SK-N-SH (cell line): ENCODE measurements around the gene GJB3. TPM values are rescaled to one million over a fixed set of nuclear protein-coding genes. Genes with fewer than 3 reads are reported as not detected.

Experiments used
- CTCF ChIA-PET: fragments of 300-600, 350-600 bp; formaldehyde crosslinking; extraction: SDS; loops from one replicate; lab custom pipeline; 2021; lab: Yijun Ruan, JAX
- POLR2A ChIA-PET: fragments of 350-600 bp; sonication (Branson Sonifier 250); formaldehyde crosslinking; extraction: SDS; loops from one replicate; lab custom pipeline; 2020; ENCODE audit warnings: antibody characterized with exemption, inconsistent platforms; lab: Yijun Ruan, JAX
- DNase-seq: peaks from one replicate; pipeline ENCODE4 v3.0.0; 2012
- H2AFZ ChIP-seq: fragments of 200-600 bp; sonication (generic); 2 replicates; pipeline ENCODE4 v1.8.1; 2016; ENCODE audit warnings: antibody characterized with exemption, mild to moderate bottlenecking, low read depth
- H3F3A ChIP-seq: fragments of 200-600 bp; sonication (generic); replicated peaks from 2 replicates; pipeline ENCODE3; 2016; ENCODE audit warnings: antibody characterized with exemption, mild to moderate bottlenecking; ENCODE audit not compliant: insufficient read depth
- H3K27ac ChIP-seq, 2 experiments: fragments of 200-500 bp in 1 of 2; fragments of 200-600 bp in 1 of 2; sonication (Bioruptor generic) in 1 of 2; sonication (generic), shearing (Covaris generic) in 1 of 2; 2 replicates each; pipeline versions ENCODE4 v1.5.1 to v1.6.1; 2014 to 2016; ENCODE audit warnings: low read depth in 2 of 2, inconsistent platforms in 1 of 2, low read length in 1 of 2, mild to moderate bottlenecking in 1 of 2, mixed read lengths in 1 of 2
- H3K27me3 ChIP-seq: fragments of 200-600 bp; sonication (generic), shearing (Covaris generic); 2 replicates; pipeline ENCODE4 v1.6.1; 2016; ENCODE audit warnings: mixed run types; ENCODE audit not compliant: insufficient read depth
- H3K36me3 ChIP-seq, 2 experiments: fragments of 200-500 bp in 1 of 2; fragments of 200-600 bp in 1 of 2; sonication (Bioruptor generic) in 1 of 2; sonication (generic) in 1 of 2; replicated peaks in 1 of 2; 2 replicates each; pipeline versions ENCODE3 to v1.5.1; 2014 to 2016; ENCODE audit warnings: low read length in 1 of 2, mild to moderate bottlenecking in 1 of 2; ENCODE audit not compliant: insufficient read depth in 2 of 2, control insufficient read depth in 1 of 2
- H3K4me1 ChIP-seq, 2 experiments: fragments of 200-500 bp in 1 of 2; fragments of 200-600 bp in 1 of 2; sonication (Bioruptor generic) in 1 of 2; sonication (generic), shearing (Covaris generic) in 1 of 2; 2 replicates each; pipeline versions ENCODE4 v1.5.1 to v1.6.1; 2014 to 2016; ENCODE audit warnings: low read depth in 1 of 2, low read length in 1 of 2, mixed run types in 1 of 2; ENCODE audit not compliant: insufficient read depth in 2 of 2, control insufficient read depth in 1 of 2
- H3K4me2 ChIP-seq: fragments of 200-600 bp; sonication (generic), shearing (Covaris generic); 2 replicates; pipeline ENCODE4 v1.6.1; 2017; ENCODE audit warnings: mixed run types
- H3K4me3 ChIP-seq, 2 experiments: fragments of 200-500 bp in 1 of 2; fragments of 200-600 bp in 1 of 2; sonication (Bioruptor generic) in 1 of 2; sonication (generic), shearing (Covaris generic) in 1 of 2; 2 replicates each; pipeline versions ENCODE4 v1.5.1 to v1.8.1; 2014 to 2016; ENCODE audit warnings: low read depth in 2 of 2, inconsistent platforms in 1 of 2, low read length in 1 of 2, mild to moderate bottlenecking in 1 of 2, mixed read lengths in 1 of 2, moderate library complexity in 1 of 2
- H3K79me2 ChIP-seq: fragments of 200-600 bp; sonication (generic); 2 replicates; pipeline ENCODE4 v1.8.1; 2017; ENCODE audit warnings: mild to moderate bottlenecking; ENCODE audit not compliant: insufficient read depth
- H3K9ac ChIP-seq: fragments of 200-600 bp; sonication (generic); 2 replicates; pipeline ENCODE4 v1.6.1; 2017; ENCODE audit warnings: mixed run types
- H3K9me2 ChIP-seq: fragments of 200-600 bp; sonication (generic); 2 replicates; pipeline ENCODE4 v1.6.1; 2017; ENCODE audit warnings: mixed run types
- H3K9me3 ChIP-seq: fragments of 200-600 bp; sonication (generic); 2 replicates; pipeline ENCODE4 v1.6.1; 2017; ENCODE audit warnings: mixed run types, mild to moderate bottlenecking, moderate library complexity
- H4K20me1 ChIP-seq: fragments of 200-600 bp; sonication (generic); 2 replicates; pipeline ENCODE4 v1.6.1; 2017; ENCODE audit warnings: mild to moderate bottlenecking, mixed run types; ENCODE audit not compliant: insufficient read depth
- CHD2 ChIP-seq: fragments of 150-350 bp; IDR thresholded peaks from 2 replicates; pipeline ENCODE4 v1.6.1; 2018; ENCODE audit warnings: low read length; ENCODE audit not compliant: partially characterized antibody
- EZH2phosphoT487 ChIP-seq: fragments of 200-600 bp; sonication (generic); IDR thresholded peaks from 2 replicates; pipeline ENCODE4 v1.6.1; 2017; ENCODE audit warnings: low read depth, mixed run types, mild to moderate bottlenecking, antibody characterized with exemption, moderate library complexity, borderline replicate concordance
- FOSL2 ChIP-seq: IDR thresholded peaks from 2 replicates; pipeline ENCODE4 v1.4.0; 2012; ENCODE audit warnings: low read depth, mild to moderate bottlenecking, moderate library complexity, borderline replicate concordance
- FOXJ3 ChIP-seq: sonication (generic); formaldehyde crosslinking; IDR thresholded peaks from 2 replicates; pipeline ENCODE4 v1.5.1; 2020; ENCODE audit warnings: mild to moderate bottlenecking, missing genetic modification reagents
- FOXM1 ChIP-seq: IDR thresholded peaks from 2 replicates; pipeline ENCODE4 v1.4.0; 2012; ENCODE audit warnings: low read depth, mild to moderate bottlenecking
- GATA2 ChIP-seq: sonication (generic); formaldehyde crosslinking; IDR thresholded peaks from 2 replicates; pipeline ENCODE4 v1.5.0; 2020; ENCODE audit warnings: mild to moderate bottlenecking, missing genetic modification reagents
- JUND ChIP-seq: IDR thresholded peaks from 2 replicates; pipeline ENCODE4 v1.4.0; 2012
- MEF2A ChIP-seq: IDR thresholded peaks from 2 replicates; pipeline ENCODE4 v1.4.0; 2012; ENCODE audit warnings: low read depth, borderline replicate concordance
- RAD21 ChIP-seq: IDR thresholded peaks from 2 replicates; pipeline ENCODE4 v1.6.1; 2012; ENCODE audit warnings: mild to moderate bottlenecking, low read length
- SIN3A ChIP-seq: IDR thresholded peaks from 2 replicates; pipeline ENCODE4 v1.6.1; 2012; ENCODE audit warnings: low read depth, mild to moderate bottlenecking, low read length, moderate library complexity, borderline replicate concordance
- TEAD4 ChIP-seq: IDR thresholded peaks from 2 replicates; pipeline ENCODE4 v1.4.0; 2012; ENCODE audit warnings: mild to moderate bottlenecking, borderline replicate concordance; ENCODE audit not compliant: insufficient read depth
- WGBS: methylation state at CpG from one replicate; pipeline ENCODE4 v1.1.6; 2017; ENCODE audit warnings: low lambda C conversion rate; 5-methylcytosine and 5-hydroxymethylcytosine counted together
- polyA plus RNA-seq, 3 experiments: library from polyadenylated mRNA; depleted of rRNA; stranded (reverse); fragments of >200 nt; gene quantifications; 2 replicates each; pipeline ENCODE4 v1.2.3, GENCODE V29; 2012
- TF ChIP-seq, protein P1 (sequence below): fragments of 150-350 bp; IDR thresholded peaks from 2 replicates; pipeline ENCODE4 v1.6.1; 2017; ENCODE audit warnings: antibody characterized with exemption, low read length, low read depth, borderline replicate concordance
- TF ChIP-seq, protein P2 (sequence below): IDR thresholded peaks from 2 replicates; pipeline ENCODE4 v1.4.0; 2012; ENCODE audit warnings: low read depth, borderline replicate concordance
- TF ChIP-seq, protein P3 (sequence below): IDR thresholded peaks from 2 replicates; pipeline ENCODE4 v1.4.0; 2012; ENCODE audit warnings: low read depth
- TF ChIP-seq, protein P4 (sequence below): fragments of 150-350 bp; IDR thresholded peaks from 2 replicates; pipeline ENCODE4 v1.6.1; 2016; ENCODE audit warnings: mild to moderate bottlenecking, low read depth, low read length
- TF ChIP-seq, protein P5 (sequence below): IDR thresholded peaks from 2 replicates; pipeline ENCODE4; 2012

Gene GJB3
- polyA plus RNA-seq, 1 of the 3 experiments (the other 2 are of a cell fraction): not detected

DNA sequence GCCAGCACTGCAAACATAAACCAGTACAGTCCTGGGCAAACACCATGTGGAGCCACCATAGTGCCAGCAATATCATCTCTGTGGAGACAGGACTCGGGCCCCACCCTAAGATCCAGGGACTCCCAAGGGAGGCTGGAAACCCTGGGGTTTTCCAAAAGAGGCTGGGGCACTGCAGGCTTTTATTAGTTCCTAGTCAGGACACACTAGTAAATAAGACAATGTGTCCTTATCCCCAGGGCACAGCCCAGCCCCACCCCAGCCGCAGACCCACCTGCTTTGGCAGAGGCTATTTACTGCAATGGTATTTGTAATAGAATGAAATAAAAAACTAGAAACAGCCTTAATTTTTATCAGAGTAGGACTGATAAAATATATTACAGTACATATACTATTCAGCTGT lies 486 bp upstream of the GJB3 start:
- ChIA-PET CTCF (interaction anchor here (0.8 to 2.3 kb wide), 4 partner anchors 9 to 1147 kb away, joined by 3 to 12 read pairs (median 5); partner anchors contain the start of gene SMIM12), POLR2A (no interaction called here)
- Histone ChIP-seq H3K36me3 (no peaks in the 10 kb centered on the region), H3K27me3 (peaks cover 32% of the 10 kb centered on the region), H3K4me1 (peaks cover 0 to 4% of the 10 kb centered on the region in 2 experiments; a peak in 1 of 4 replicates), H3K27ac (no peak overlapping the region), H3K4me2 (no peak overlapping the region), H3F3A (no peaks in the 10 kb centered on the region), H3K4me3 (no peak overlapping the region), H3K9me2 (no peaks in the 10 kb centered on the region), H3K79me2 (no peaks in the 10 kb centered on the region), H2AFZ (no peak overlapping the region), H4K20me1 (no peaks in the 10 kb centered on the region), H3K9ac (no peak overlapping the region), H3K9me3 (no peaks in the 10 kb centered on the region)
- TF ChIP-seq TEAD4 (no peak), GATA2 (CRISPR knock-in tag) (no peak)
- TF ChIP-seq, protein P1, sequence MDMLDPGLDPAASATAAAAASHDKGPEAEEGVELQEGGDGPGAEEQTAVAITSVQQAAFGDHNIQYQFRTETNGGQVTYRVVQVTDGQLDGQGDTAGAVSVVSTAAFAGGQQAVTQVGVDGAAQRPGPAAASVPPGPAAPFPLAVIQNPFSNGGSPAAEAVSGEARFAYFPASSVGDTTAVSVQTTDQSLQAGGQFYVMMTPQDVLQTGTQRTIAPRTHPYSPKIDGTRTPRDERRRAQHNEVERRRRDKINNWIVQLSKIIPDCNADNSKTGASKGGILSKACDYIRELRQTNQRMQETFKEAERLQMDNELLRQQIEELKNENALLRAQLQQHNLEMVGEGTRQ: no peak
- TF ChIP-seq, protein P2, sequence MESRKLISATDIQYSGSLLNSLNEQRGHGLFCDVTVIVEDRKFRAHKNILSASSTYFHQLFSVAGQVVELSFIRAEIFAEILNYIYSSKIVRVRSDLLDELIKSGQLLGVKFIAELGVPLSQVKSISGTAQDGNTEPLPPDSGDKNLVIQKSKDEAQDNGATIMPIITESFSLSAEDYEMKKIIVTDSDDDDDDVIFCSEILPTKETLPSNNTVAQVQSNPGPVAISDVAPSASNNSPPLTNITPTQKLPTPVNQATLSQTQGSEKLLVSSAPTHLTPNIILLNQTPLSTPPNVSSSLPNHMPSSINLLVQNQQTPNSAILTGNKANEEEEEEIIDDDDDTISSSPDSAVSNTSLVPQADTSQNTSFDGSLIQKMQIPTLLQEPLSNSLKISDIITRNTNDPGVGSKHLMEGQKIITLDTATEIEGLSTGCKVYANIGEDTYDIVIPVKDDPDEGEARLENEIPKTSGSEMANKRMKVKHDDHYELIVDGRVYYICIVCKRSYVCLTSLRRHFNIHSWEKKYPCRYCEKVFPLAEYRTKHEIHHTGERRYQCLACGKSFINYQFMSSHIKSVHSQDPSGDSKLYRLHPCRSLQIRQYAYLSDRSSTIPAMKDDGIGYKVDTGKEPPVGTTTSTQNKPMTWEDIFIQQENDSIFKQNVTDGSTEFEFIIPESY: no peak
- TF ChIP-seq, protein P3, sequence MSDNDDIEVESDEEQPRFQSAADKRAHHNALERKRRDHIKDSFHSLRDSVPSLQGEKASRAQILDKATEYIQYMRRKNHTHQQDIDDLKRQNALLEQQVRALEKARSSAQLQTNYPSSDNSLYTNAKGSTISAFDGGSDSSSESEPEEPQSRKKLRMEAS: no peak
- WGBS: 96% methylated on average over 2 of the region's 2 CpGs
- DNase-seq: no peak

DNA sequence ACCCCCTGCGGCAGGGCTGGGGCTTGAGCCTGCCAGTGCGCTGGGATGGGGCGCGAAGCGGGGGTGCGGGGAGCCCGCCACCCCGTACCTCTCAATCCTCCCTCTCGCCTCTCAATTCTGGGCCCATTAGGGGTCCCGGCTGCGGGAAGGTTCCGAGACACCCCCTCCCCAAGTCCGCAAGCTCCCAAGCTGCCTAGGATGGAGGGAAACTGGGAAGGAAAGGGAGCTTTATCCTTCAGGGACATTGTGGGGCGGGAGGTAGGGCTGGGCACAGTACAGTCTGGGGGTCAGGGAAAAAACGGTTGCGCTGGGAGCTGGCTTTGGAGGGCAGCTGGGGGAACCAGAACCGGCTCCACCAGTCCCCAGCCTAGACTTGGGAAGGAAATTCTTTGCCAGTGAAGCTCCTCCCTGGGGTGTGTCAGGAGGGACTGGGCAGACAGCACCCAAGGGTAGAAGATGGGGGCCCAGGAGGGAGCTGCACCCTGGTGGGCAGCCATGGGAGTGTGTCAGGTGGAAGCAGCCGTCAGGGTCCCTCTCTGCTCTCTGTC lies 904 bp downstream of the GJB3 start:
- WGBS: 53% methylated on average over 6 of the region's 18 CpGs
- H3K9ac ChIP-seq: no peak overlapping the region
- peaks cover 0 to 6% of the 10 kb centered on the region in 2 experiments; a peak in 1 of 4 replicates for H3K4me1 ChIP-seq
- no peak for DNase-seq
- H2AFZ ChIP-seq: no peak overlapping the region
- H4K20me1 ChIP-seq: no peaks in the 10 kb centered on the region
- no peak overlapping the region for H3K27ac ChIP-seq
- no peaks in the 10 kb centered on the region for H3K36me3 ChIP-seq
- ChIA-PET POLR2A (no interaction called here), CTCF (interaction anchor here (0.7 to 2.3 kb wide), 7 partner anchors 9 to 102 kb away, joined by 3 to 12 read pairs (median 3); partner anchors contain the start of gene SMIM12)
- H3K9me3 ChIP-seq: no peaks in the 10 kb centered on the region
- no peaks in the 10 kb centered on the region for H3F3A ChIP-seq
- peaks cover 32% of the 10 kb centered on the region for H3K27me3 ChIP-seq
- H3K4me3 ChIP-seq: peak overlapping the region in 1 of 2 experiments; percentile 23; a peak in 1 of 4 replicates
- H3K4me2 ChIP-seq: no peak overlapping the region
- H3K9me2 ChIP-seq: no peaks in the 10 kb centered on the region
- TF ChIP-seq, protein P4, sequence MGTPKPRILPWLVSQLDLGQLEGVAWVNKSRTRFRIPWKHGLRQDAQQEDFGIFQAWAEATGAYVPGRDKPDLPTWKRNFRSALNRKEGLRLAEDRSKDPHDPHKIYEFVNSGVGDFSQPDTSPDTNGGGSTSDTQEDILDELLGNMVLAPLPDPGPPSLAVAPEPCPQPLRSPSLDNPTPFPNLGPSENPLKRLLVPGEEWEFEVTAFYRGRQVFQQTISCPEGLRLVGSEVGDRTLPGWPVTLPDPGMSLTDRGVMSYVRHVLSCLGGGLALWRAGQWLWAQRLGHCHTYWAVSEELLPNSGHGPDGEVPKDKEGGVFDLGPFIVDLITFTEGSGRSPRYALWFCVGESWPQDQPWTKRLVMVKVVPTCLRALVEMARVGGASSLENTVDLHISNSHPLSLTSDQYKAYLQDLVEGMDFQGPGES: no peak
- TF ChIP-seq CHD2: no peak
- TF ChIP-seq, protein P5, sequence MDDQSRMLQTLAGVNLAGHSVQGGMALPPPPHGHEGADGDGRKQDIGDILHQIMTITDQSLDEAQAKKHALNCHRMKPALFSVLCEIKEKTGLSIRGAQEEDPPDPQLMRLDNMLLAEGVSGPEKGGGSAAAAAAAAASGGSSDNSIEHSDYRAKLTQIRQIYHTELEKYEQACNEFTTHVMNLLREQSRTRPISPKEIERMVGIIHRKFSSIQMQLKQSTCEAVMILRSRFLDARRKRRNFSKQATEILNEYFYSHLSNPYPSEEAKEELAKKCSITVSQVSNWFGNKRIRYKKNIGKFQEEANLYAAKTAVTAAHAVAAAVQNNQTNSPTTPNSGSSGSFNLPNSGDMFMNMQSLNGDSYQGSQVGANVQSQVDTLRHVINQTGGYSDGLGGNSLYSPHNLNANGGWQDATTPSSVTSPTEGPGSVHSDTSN: no peak
- no peak for TF ChIP-seq SIN3A
- TF ChIP-seq MEF2A: no peak
- no peak for TF ChIP-seq FOXJ3 (CRISPR knock-in tag)
- no peak for TF ChIP-seq EZH2phosphoT487
- TF ChIP-seq RAD21: no peak
- TF ChIP-seq FOXM1: no peak
- no peak for TF ChIP-seq JUND
- TF ChIP-seq FOSL2: no peak
- no peaks in the 10 kb centered on the region for H3K79me2 ChIP-seq
